Right renal cortex interstitium (tissue), 3 donors: ENCODE measurements around the gene DUSP9. TPM values are rescaled to one million over a fixed set of nuclear protein-coding genes. Genes with fewer than 3 reads are reported as not detected.

Experiments used
- DNase-seq, 3 donors: peaks; one replicate each; pipeline ENCODE4 v3.0.0-alpha.2; 2013; ENCODE audit warnings: low read depth in 3 of 3, low spot score in 2 of 3
- polyA plus RNA-seq, 3 donors: library from polyadenylated mRNA; unstranded; fragments of 120-200 nt; gene quantifications; one replicate each; pipeline ENCODE4 v1.2.1, GENCODE V29; 2013; ENCODE audit not compliant: insufficient read length in 3 of 3

The DUSP9 gene
- polyA plus RNA-seq, 3 donors = 37.8 to 46.1 (median 41.7) TPM

DNA sequence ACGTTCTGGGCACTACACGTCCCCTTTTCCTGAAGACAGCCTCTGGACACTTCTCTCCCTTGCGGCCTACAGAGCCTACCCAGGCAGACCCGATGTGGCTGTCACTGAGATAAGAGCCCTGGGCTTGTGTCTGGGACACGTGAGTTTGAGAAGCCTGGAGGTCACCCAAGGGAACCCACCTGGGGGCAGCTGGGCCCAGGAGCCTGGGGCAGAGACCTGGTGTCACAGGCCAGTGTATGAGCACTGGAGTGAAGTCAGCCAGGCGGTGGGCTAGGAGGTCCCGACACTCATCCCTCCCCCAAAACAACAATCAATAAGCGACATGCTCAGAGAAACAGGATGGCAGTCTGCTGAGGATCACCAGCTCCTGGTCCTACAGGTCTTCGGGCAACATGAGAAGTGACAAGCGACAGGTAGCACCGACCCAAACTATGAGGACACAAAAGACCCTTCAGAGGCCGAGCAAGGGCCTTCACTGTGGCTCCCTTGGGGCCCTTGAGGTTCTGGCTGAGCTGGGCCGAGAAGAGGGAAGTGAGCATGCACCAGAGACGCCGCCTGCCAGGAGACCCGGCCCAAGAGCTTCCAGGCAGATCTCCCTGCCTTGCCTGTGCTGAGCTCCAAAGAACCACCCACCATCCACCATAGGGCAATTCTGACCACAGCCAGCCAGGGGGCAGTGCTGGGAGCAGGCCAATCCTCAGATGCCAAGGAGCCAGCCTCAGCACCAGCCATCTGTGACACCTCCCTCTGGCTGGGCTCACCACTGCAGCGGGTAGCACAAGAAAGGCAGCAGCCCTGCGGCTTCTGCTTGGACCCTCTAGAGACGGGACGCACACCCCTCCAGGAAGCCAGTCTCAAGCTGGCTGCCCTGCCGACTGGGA lies 11.0 kb upstream of the DUSP9 start:
- DNase-seq = no peak

DNA sequence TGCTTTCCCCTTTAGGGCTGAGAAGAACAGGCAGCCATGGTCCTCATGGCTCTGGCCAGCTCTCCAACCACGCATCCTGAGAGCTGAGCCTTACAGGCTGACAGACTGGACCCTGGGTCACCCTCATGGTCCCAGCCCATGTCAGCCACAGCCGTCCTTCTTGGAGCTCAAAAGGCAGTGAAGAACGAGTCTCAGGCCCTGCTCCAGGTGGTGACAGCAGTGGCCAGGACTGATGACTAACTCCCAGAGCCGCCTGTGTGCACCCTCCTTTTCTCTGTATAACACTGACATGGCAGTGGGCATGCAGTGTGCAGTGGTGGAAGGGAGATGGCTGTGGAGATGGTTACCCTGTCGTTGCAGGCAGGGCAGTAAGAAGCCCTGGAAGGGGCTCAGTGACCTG lies 10.3 kb upstream of the DUSP9 start:
- DNase-seq = no peak

DNA sequence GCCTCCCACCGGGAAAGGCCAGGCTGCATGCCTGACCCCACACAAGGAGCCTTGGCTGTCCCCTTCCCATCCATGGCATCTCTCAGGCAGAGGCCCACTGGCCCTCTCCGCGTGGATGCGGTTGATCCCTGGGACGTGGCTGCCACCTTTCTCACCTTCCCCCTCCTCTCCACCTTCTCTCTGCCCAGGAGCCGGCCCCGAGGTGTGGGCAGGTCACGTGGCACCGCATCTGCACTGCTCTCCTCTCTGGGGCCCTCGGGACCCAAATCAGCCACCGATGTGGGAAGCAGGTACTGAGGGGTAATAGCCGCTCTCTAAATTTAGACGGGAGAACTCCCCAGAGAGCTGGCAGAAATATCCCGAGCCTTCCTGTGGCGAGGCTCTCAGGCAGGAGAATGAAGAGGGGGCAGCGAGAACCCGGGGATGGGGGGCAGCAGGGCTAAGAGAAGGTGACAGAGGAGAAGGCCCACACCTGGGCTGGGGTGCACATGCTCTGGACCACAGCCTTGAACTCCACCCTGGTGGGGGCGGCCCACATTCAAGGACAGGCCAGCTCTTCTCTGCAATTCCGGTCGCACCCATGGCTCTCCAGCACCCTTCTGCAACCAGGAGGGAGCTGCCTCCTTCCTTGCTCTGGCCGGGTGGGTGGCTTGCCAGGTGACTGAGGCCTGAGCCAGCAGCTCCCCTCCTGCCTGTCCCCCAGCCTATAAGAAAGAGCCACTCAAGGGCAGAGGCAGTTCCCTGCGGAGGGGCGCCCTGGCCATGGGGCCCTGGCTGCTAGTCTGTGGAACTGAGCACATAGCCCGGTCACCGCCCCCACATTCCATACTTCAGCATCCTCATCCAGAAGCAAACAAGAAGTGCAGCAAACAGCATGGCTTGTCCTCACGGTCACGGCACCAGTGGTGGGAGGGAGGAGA lies 9.6 kb upstream of the DUSP9 start:
- no peak for DNase-seq

DNA sequence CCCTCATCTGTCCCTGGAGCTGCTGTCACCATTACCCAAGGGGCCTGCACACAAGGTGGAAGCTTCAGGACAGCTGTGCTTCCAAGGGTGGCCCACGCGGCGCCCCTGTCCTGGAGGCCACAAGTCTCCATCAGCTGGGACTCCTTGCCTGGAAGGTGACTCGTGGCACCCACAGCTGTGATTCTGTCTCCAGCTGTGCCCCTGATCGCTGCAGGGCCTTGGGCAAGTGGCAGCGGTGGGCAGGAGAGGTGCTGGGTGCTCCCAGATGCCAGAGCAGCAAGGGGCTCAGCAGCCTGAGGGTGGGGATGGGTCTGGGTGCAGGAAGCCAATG lies 9.0 kb upstream of the DUSP9 start:
- no peak for DNase-seq

DNA sequence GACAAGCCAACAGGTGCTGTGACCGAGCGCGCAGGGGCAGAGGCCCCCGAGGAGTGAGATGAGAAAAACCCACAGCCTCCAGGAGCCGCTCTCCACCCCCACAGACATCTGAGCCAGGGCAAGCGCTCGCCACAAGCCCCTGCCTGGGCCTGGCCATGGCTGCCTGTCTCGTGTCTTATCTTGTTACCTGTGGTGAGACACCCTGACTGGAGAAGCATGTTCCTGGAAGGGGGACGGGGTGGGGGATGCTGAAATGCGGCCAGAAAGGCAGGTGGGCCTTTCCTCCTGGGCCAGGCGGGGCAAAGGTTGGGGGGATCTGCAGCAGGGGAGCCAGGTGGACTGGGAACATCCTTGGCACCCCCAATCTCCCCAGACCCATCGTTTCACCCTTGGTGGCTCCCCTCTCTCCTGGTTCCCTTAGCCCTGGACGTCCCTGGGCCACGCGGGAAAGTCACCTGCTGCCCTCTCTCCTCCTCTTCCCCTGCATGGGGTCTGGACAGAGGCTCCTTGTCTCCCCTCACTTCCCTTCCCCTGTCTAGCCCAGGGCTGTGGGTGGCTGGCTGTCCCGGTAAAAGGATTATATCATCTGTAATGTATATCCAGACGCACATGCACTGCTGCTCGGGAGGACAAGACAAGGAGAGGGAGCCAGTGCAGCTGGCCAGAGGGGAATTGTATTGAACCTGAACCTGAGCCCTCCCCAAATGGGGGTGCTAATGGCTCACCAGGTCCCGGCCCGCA lies 8.4 kb upstream of the DUSP9 start:
- no peak for DNase-seq

DNA sequence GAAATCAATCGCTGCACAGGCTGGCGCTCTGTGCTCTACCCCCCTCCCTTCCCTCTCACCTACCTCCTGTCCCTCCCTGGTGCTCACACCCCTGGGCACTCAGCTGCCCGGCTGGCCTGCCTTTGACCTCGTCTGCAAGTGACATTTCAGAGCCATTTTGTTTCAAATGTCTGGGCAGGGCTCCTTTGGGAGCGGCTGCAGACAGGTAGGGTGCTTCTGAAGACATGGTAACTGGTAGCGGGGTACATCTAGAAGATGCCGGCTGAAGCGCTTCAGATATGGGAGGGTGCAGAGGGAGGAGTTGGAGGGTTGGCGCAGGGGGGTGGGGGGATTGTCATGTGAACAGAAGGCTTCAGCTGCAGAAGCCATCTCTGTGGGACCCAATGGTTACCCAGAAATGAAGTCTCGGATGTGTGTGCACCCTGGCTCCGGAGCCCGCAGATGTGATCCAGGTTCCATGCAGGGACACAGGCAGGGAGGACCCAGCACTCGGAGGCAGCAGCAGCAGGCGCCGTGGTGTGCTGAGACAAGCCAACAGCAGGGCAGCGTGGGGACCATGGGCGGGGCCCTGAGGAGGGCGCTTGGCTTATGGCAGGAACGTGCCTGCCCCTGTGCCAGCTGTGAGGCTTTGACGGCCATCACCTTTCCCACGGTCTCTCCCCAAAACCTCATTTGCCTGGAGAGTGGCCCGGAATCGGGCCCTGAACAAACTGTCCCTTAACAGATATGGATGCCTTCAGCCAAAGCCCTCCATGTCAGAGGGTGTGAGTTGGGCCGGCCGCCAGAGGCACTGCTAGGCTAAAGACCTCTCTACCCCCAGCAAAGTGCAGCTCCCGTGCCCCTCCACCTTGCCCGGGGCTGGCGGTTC lies 7.6 kb upstream of the DUSP9 start:
- DNase-seq = no peak

DNA sequence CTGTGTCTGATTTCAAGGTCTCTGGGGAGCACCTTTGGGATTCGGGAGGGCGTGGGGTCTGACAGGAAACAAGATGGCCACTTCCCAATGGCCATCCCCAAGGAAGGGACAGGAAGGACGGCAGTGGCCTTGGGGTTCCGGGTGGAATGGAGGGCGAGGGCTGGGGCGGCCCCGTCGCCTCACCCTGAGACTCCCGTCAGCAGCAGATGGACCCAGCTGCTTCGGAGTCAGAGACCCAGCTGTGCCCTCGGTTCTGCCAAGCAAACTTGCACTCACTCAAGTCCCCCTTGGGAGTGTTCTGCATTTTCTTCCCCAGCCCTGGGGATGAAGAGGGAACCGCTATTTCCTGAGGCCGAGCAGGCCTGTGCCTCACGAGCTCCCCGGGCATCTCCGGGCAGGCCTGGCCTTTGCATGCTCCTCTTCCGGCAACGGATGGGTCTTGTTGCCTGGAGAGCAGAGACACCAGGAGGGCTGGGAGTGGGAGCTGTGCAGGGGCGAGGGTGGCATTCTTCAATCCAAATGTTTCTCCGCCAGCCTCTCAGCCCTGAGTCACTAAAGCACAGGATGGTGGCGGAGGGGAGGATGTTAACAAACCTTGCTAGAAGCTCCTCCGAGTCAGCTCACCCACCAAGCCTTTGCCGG lies 6.8 kb upstream of the DUSP9 start:
- no peak for DNase-seq

DNA sequence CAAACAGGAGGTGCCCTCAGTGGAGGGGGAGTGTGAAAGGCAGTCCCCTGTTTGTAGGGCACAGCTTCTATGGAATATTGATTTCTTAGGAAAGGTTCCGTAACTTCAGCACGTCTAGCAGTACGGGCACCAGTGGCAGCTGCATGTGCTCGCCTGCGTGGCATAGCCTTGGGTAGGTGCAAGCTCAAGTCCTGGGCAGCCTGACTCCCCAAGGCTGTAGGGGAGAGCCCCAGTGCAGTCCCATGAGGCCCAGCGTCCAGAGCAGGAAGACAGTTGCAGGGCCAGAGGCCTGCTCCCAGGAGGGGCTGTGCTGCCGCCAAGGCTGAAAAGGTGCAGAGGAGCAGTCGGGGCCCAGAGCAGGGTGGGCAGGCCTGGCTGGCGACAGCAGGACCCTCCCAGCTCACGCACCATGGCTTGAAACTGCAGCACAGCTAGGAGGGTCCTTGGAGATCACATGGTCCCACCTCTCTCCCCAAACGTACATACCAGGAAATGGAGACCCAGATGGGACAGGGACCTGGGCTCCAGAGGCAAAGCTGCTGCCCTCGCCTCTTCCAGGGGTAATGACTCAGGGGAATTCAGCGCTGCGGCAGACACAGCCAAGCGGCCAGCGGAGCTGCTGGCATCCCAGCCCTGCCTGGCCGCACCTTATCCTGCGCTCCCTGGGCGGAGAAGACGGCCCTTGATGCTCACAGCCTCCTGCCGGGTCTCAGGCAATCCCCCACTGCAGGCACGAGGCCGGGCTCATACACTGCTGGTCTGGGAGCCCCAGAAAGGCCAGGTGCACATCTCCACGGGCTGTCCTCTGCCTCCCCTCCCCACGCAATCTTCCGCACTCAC lies 6.0 kb upstream of the DUSP9 start:
- DNase-seq = no peak

DNA sequence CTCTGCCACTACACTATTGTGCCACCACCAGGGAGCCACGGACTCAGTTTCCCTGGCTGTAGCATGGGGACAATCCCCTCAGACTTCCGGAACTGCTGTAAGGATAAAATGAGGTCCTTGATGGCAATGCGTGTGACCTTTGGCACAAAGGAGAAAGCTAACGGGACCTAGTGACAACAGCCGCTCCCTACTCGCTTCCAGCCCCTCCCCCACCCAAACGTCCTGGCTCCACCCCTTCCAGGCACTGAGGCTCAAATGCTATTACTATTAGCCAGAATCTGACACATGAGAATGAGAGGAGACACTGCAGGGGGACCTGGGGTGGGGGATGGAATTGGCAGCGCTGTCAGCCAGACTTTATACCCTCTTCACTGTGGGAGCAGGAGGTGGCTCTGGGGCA lies 5.4 kb upstream of the DUSP9 start:
- DNase-seq = no peak

DNA sequence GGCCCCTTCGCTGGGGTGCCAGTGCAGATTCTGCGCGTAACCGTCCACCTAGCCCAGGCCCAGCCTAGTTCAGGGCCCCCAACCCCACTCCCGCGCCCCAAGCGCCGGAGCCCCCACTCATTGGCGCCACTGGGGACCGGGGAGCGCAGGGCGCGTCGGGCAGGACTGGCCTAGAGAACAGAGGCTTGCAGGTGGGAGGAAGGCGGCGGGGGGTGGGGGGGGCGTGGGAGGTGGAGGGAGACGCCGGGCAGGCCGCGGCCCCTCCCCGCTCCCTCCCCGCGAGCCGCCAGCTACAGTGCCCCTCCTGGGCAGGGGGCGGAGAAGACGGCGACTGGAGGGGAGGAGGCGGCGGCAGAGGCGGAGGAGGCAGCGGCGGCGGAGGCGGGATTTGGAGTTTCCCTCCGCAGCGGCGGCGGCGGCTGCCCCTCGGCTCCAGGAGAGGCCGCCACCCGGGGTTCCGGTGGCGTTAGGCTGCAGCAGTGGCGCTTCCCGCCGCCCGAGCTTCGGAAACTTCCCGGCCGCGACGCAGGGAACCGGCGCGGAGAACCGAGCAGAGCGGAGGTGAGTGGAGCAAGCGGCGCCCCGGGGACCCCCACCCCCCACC lies 4.8 kb upstream of the DUSP9 start:
- DNase-seq = no peak

DNA sequence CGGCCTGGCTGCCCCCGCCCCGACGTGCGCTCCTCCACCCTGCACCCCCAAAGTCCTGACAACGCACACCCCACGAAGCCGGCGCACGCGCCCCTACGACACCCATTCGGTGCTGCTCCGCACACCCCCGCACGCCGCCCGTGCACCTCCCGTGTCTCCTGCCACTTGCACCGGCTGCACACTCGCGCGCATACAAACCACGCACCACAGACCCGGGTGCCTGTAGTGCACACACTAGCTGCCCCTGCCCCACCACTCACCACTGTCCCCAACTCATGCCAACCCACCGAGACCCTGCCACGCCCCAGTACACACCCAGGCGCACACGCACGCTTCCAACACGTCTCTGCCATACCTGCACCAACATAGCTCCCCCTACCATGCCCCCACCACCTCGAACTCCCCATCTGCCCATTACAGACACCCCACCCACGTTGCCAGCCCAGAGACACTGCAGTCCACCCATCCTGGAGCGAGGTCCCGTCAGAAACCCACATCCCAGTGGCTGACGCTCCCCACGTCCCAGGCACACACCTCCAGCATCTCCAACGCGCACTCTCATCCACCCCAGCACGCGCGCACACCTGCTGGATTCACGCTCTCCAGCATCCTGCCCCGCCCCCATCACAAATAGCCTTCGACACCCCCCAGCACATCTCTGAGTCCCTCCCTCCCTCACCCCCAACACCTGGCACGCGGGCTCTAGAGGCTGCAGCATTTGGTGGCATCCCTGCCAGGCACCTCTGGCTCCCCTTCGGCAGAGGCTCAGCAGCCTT lies 4.2 kb upstream of the DUSP9 start:
- DNase-seq = no peak

DNA sequence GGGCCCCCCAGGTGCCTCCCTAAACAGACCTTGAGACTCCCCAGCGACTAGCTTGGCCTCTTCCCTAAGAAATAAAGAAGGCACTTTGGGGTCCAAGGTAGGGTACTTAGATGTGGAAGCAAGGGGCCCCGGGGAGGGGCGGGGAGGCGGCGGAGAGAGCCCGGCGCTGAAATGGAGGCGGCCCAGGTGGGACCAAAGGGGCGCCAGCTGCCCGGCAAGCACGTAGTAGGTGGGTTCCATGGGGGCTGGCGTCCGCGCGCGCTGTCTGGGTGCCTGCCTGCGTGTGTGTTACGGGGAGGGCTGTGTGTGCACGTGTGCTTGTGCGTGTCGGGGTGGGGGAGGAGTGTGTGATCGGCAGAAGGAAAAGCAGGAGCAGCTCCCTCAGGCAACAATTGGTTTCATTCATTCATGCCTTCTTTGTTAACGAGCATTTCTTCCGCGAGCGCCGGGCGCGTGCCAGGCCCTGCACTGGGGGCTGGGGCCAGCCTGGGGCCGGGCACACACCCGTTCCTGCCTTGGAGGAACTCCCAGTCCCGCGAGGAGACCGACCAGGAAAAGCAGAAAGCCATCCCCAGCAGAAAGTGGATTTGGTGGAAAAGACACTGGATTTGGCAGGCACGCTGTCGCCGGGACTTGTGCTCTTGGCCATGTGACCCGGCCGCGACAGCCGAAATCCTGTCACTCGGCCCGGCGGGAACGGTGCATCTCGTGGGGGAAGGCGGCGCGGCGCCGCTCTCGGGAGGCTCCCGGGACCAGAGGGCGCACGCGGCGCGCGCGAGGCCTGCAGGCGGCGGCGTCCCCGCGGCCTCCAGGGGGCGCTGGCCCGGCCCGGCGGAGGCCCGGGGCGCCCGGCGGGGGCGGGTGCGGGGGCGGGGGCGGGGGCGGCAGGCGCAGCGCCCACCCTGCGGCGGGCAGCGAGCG lies 3.3 kb upstream of the DUSP9 start:
- DNase-seq = no peak

DNA sequence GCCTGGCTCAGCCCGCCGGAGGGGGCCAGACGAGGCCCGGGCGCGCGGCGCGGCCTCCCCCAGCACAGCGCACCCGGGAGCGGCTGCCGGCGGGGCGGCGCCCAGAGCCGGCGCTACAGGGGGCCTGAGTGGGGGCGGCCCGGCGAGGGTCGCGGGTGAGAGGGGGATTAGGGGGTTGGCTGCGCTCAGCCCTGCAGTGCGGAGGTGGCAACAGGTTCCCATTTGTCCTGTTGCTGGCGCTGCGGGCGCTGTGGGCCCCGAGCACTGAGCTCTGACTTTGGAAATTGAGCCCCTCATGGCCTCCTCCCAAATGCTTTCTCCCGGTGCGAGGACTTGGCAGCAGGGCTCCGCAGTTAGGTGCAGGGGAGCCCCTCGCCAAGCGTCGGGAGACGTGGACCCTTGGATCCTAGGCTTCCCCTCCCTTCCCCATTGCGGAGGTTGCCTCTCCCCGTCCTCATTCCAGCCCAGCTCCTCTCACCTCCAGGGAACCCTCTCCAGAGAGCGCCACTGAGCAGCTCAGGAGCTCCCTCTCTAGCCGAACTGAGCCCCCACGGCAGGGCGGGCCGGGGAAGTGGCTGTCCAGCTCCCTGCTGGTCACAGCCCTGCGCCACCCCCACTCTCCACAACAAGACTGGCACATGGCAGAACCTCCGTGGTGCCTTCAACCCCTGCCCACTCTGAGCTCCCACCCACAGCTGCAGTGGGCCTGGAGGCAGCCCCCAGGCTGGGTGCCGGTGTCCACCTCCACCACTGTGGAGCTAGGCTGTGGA lies 2.5 kb upstream of the DUSP9 start:
- DNase-seq = no peak

DNA sequence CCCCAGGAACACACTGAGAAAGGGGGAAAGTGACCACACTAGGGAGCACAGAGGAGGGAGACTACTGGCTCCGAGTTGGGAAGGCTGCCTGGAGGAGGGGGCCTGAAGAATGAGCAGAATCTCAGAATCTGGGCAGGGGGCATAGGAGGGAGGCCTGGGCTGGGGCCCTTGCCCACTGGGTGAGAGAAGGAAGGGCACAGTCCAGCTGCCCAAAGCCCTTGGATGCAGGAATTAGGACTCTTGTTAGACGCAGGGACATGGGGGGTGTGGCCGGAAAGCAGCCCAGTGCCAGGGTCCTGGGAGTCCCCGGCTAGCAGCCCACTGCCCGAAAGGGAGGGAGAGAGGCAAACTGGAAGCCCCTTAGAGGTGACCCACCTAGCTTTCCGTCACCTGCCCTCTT lies 1.9 kb upstream of the DUSP9 start:
- DNase-seq = no peak

DNA sequence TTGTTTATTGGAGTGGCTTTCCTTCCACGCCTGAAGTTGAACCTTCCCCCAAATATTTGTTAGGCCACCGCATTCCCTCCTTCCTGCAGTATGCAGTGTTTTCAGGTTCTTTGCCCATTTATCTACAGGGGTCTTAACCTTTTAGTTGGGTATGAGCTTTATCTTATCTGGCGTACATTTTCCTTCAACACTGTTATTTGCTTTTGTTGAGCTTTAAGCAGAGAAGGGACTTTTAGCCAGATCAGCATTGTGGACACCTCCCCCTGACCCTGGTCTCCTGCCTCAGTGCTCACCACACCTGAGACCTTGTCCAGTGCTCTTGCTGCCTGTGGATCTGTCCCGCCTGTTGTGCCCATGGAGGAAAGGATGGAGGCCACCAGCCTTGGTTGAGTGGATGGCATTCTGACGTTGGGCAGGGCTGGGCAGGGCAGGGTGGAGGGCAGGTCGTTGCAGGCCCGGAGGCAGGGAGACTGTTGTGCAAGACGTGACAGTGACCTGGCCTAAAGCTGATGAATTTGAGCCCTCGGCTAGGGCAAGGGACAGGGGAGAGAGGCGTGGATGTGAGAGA lies 998 bp upstream of the DUSP9 start:
- DNase-seq = no peak
